GM12878 (cell line): ENCODE results near the gene IGLL5.

ENCODE experiments used
- CEBPB ChIP-seq, 2 experiments: fragments of 150-350 bp in 1 of 2; IDR thresholded peaks; 2 replicates each; pipeline ENCODE4 v1.6.1; 2012 to 2014; ENCODE audit warnings: low read depth in 2 of 2, low read length in 2 of 2, borderline replicate concordance in 1 of 2, inconsistent platforms in 1 of 2
- CTCF ChIP-seq, 3 experiments: IDR thresholded peaks in 2 of 3; conservative IDR thresholded peaks in 1 of 3; 2 replicates each; pipeline ENCODE4 v1.5.1; 2011; ENCODE audit warnings: low read depth in 3 of 3, low read length in 3 of 3, mild to moderate bottlenecking in 3 of 3, control low read depth in 2 of 3, moderate library complexity in 2 of 3, inconsistent platforms in 1 of 3, mixed read lengths in 1 of 3; ENCODE audit not compliant: control insufficient read depth in 2 of 3, insufficient read depth in 1 of 3; ENCODE audit errors: extremely low read depth in 1 of 3
- ELK1 ChIP-seq: IDR thresholded peaks from 2 replicates; pipeline ENCODE4 v1.6.1; 2012; ENCODE audit warnings: low read depth, low read length, improper control_type of control experiment
- EZH2 ChIP-seq: IDR thresholded peaks from 2 replicates; pipeline ENCODE4 v1.6.1; 2012; ENCODE audit warnings: low read depth, mild to moderate bottlenecking, control low read depth, inconsistent platforms, low read length, borderline replicate concordance; ENCODE audit not compliant: control insufficient read depth
- HDAC6 ChIP-seq: fragments of 200-600 bp; sonication (generic); IDR thresholded peaks from one replicate; pipeline ENCODE4 v1.8.0; 2017; ENCODE audit warnings: antibody characterized with exemption; ENCODE audit not compliant: unreplicated experiment
- MEF2A ChIP-seq: IDR thresholded peaks from 2 replicates; pipeline ENCODE4 v1.6.1; 2011; ENCODE audit warnings: low read depth, mild to moderate bottlenecking, low read length, moderate library complexity; ENCODE audit not compliant: insufficient read depth
- MXI1 ChIP-seq: fragments of 150-350 bp; IDR thresholded peaks from 2 replicates; pipeline ENCODE4 v1.6.1; 2011; ENCODE audit warnings: low read depth, mild to moderate bottlenecking, inconsistent platforms, low read length, improper control_type of control experiment
- NFXL1 ChIP-seq: fragments of 450-650 bp; IDR thresholded peaks from 2 replicates; pipeline ENCODE4 v1.6.1; 2017; ENCODE audit warnings: antibody characterized with exemption, mild to moderate bottlenecking, borderline replicate concordance
- NFYB ChIP-seq: IDR thresholded peaks from 2 replicates; pipeline ENCODE4 v1.6.1; 2011; ENCODE audit warnings: low read depth, mild to moderate bottlenecking, low read length, improper control_type of control experiment, moderate library complexity; ENCODE audit not compliant: insufficient read depth
- POLR2A ChIP-seq: IDR thresholded peaks from 2 replicates; pipeline ENCODE4 v1.6.1; 2011; ENCODE audit warnings: low read depth, mild to moderate bottlenecking, low read length
- RCOR1 ChIP-seq: conservative IDR thresholded peaks from 2 replicates; pipeline ENCODE4 v1.6.1; 2012; ENCODE audit warnings: low read depth, low read length, improper control_type of control experiment
- RELA ChIP-seq: fragments of 450-650 bp; IDR thresholded peaks from 2 replicates; pipeline ENCODE4 v1.8.0; 2014; ENCODE audit warnings: borderline replicate concordance; ENCODE audit not compliant: partially characterized antibody
- SIN3A ChIP-seq: IDR thresholded peaks from 2 replicates; pipeline ENCODE4 v1.6.1; 2012; ENCODE audit warnings: low read depth, low read length, improper control_type of control experiment
- YY1 ChIP-seq: IDR thresholded peaks from 2 replicates; pipeline ENCODE4 v1.6.1; 2011; ENCODE audit warnings: low read depth, mild to moderate bottlenecking, low read length

- TF ChIP-seq CTCF (IDR thresholded peaks at IDR 0.05 in 2 of 3, conservative IDR thresholded peaks at IDR 0.05 in 1 of 3; ENCODE audit: control insufficient read depth in 2 of 3, extremely low read depth in 1 of 3, insufficient read depth in 1 of 3, low read depth in 3 of 3, low read length in 3 of 3) (no peak), CEBPB (IDR thresholded peaks at IDR 0.05; ENCODE audit: borderline replicate concordance in 1 of 2, low read depth in 2 of 2, low read length in 2 of 2) (no peak), SIN3A (no peak), EZH2 (no peak), ELK1 (no peak), MEF2A (no peak), POLR2A (no peak), RCOR1 (no peak), YY1 (no peak), NFXL1 (no peak), MXI1 (no peak), HDAC6 (no peak), RELA (no peak), NFYB (no peak)
Measured at GRCh38 chr22:22908941-22909604, 21.5 kb downstream of the IGLL5 start.
